A549 (cell line): ENCODE data around the gene LSM4. TPM values are rescaled to one million over a fixed set of nuclear protein-coding genes. Genes with fewer than 3 reads are reported as not detected.
A peak's percentile ranks its signal among the peaks of the same experiment; 100 is the strongest.

Experiments
- ATAC-seq, 2 experiments: fragments of 200-7000 bp in 1 of 2; fragments of >200 bp in 1 of 2; cut with Nextera tagmentation in 1 of 2; cut with Tn5 transposase in 1 of 2; 3 replicates each; pipeline versions ENCODE4 v1.8.0 to v1.9.1; 2018 to 2020; ENCODE audit warnings: mild to moderate bottlenecking in 1 of 2, moderate library complexity in 1 of 2
- CTCF ChIA-PET: fragments of 300-600 bp; sonication (Branson Sonifier 250); formaldehyde crosslinking; extraction: SDS; loops from one replicate; lab custom pipeline; 2021; ENCODE audit warnings: antibody characterized with exemption, inconsistent platforms; lab: Yijun Ruan, JAX
- POLR2A ChIA-PET: fragments of 350-600 bp; formaldehyde crosslinking; extraction: SDS; loops from one replicate; lab custom pipeline; 2021; ENCODE audit warnings: antibody characterized with exemption, inconsistent platforms; lab: Yijun Ruan, JAX
- DNase-seq, 2 experiments: peaks; one replicate each; pipeline versions ENCODE4 v3.0.0 to v3.0.0-alpha.2; 2011 to 2016; ENCODE audit warnings: low read depth in 1 of 2, low spot score in 1 of 2
- FAIRE-seq: peaks from 2 replicates; lab custom pipeline; 2011; peaks lifted over from hg19 to GRCh38; lab: Jason Lieb, UNC
- H3K27ac ChIP-seq, 2 experiments: fragments of >200 bp; sonication (Bioruptor Twin); formaldehyde crosslinking; 3 replicates each; pipeline ENCODE4 v1.5.1; 2016 to 2017
- H3K4me1 ChIP-seq: fragments of >200 bp; sonication (Bioruptor Twin); formaldehyde crosslinking; 3 replicates; pipeline ENCODE4 v1.6.1; 2016
- H3K4me2 ChIP-seq: fragments of >200 bp; sonication (Bioruptor Twin); formaldehyde crosslinking; 3 replicates; pipeline ENCODE4 v1.6.1; 2016
- H3K4me3 ChIP-seq: fragments of >200 bp; sonication (Bioruptor Twin); formaldehyde crosslinking; 3 replicates; pipeline ENCODE4 v1.5.1; 2016
- H3K9me3 ChIP-seq: fragments of >200 bp; sonication (Bioruptor Twin); formaldehyde crosslinking; 3 replicates; pipeline ENCODE4 v1.6.1; 2016
- BHLHE40 ChIP-seq: IDR thresholded peaks from 2 replicates; pipeline ENCODE4 v1.6.1; 2012; ENCODE audit warnings: low read depth, low read length, inconsistent platforms
- CHD4 ChIP-seq: fragments of 200-600 bp; sonication (generic); IDR thresholded peaks from 2 replicates; pipeline ENCODE4 v1.6.1; 2016; ENCODE audit warnings: antibody characterized with exemption, mild to moderate bottlenecking, borderline replicate concordance
- EHF ChIP-seq: fragments of 250-450 bp; sonication (Bioruptor Pico); IDR thresholded peaks from 2 replicates; pipeline ENCODE4 v1.5.0; 2020; ENCODE audit warnings: mild to moderate bottlenecking
- EP300 ChIP-seq, 2 experiments: fragments of >200 bp; sonication (Bioruptor Twin); formaldehyde crosslinking; IDR thresholded peaks; 2 replicates in 1 of 2; 3 replicates in 1 of 2; pipeline ENCODE4 v1.6.1; 2016 to 2017
- GATA3 ChIP-seq: IDR thresholded peaks from 2 replicates; pipeline ENCODE4 v1.6.1; 2012; ENCODE audit warnings: borderline replicate concordance
- HDAC2 ChIP-seq: fragments of 200-600 bp; sonication (generic); IDR thresholded peaks from 2 replicates; pipeline ENCODE4 v1.6.1; 2016
- HOXA7 ChIP-seq: fragments of 250-450 bp; sonication (Bioruptor Pico); IDR thresholded peaks from 2 replicates; pipeline ENCODE4 v1.5.0; 2020; ENCODE audit warnings: mild to moderate bottlenecking, moderate library complexity
- HOXB13 ChIP-seq: fragments of 250-450 bp; sonication (Bioruptor Pico); IDR thresholded peaks from 2 replicates; pipeline ENCODE4 v1.5.0; 2020; ENCODE audit warnings: low read depth, mild to moderate bottlenecking, moderate library complexity
- JUN ChIP-seq, 2 experiments: fragments of >200 bp; sonication (Bioruptor Twin); formaldehyde crosslinking; IDR thresholded peaks; 2 replicates in 1 of 2; 3 replicates in 1 of 2; pipeline ENCODE4 v1.6.1; 2016 to 2017
- JUNB ChIP-seq: fragments of >200 bp; sonication (Bioruptor Twin); formaldehyde crosslinking; IDR thresholded peaks from 2 replicates; pipeline ENCODE4 v1.6.1; 2016
- KDM5A ChIP-seq: fragments of 200-600 bp; sonication (generic); IDR thresholded peaks from 2 replicates; pipeline ENCODE4 v1.6.1; 2016; ENCODE audit warnings: antibody characterized with exemption, mild to moderate bottlenecking
- NFE2L2 ChIP-seq: fragments of 150-350 bp; conservative IDR thresholded peaks from 2 replicates; pipeline ENCODE4 v1.6.1; 2014; ENCODE audit warnings: low read length
- POLR2A ChIP-seq: IDR thresholded peaks from 2 replicates; pipeline ENCODE4 v1.6.1; 2012; ENCODE audit warnings: mild to moderate bottlenecking, low read length
- SMC3 ChIP-seq: fragments of >200 bp; sonication (Bioruptor Twin); formaldehyde crosslinking; IDR thresholded peaks from 3 replicates; pipeline ENCODE4 v1.6.1; 2018; ENCODE audit warnings: inconsistent platforms
- WGBS: methylation state at CpG from one replicate; pipeline ENCODE4 v1.1.6; 2017; ENCODE audit errors: missing lambda C conversion rate; 5-methylcytosine and 5-hydroxymethylcytosine counted together
- polyA plus RNA-seq, 4 experiments: library from polyadenylated mRNA; depleted of rRNA in 3 of 4; stranded (reverse); fragments of >200 nt; fragmentation: RNase III in 1 of 4; extraction: RNeasy Plus Mini Kit Qiagen cat#74134 plus additional on column Dnase treatment in 1 of 4; gene quantifications; 2 replicates in 3 of 4; 3 replicates in 1 of 4; pipeline ENCODE4 v1.2.3, GENCODE V29; 2011 to 2017
- TF ChIP-seq, protein P1 (sequence below): fragments of 150-350 bp; IDR thresholded peaks from 2 replicates; pipeline ENCODE4 v1.6.1; 2014; ENCODE audit warnings: low read depth, mild to moderate bottlenecking, low read length
- TF ChIP-seq, protein P2 (sequence below): IDR thresholded peaks from 2 replicates; pipeline ENCODE4 v1.6.1; 2012
- TF ChIP-seq, protein P3 (sequence below): fragments of >200 bp; sonication (Bioruptor Twin); formaldehyde crosslinking; IDR thresholded peaks from 3 replicates; pipeline ENCODE4 v1.6.1; 2016
- TF ChIP-seq, protein P4 (sequence below): fragments of 200-600 bp; sonication (generic); IDR thresholded peaks from 2 replicates; pipeline ENCODE4 v1.6.1; 2016; ENCODE audit warnings: antibody characterized with exemption, mild to moderate bottlenecking, moderate library complexity
- TF ChIP-seq, protein P5 (sequence below): fragments of >200 bp; sonication (Bioruptor Twin); formaldehyde crosslinking; IDR thresholded peaks from 2 replicates; pipeline ENCODE4 v1.6.1; 2016

Gene LSM4
- polyA plus RNA-seq, 2 of the 4 experiments (the other 2 are of a cell fraction), result 154 to 169 TPM

DNA sequence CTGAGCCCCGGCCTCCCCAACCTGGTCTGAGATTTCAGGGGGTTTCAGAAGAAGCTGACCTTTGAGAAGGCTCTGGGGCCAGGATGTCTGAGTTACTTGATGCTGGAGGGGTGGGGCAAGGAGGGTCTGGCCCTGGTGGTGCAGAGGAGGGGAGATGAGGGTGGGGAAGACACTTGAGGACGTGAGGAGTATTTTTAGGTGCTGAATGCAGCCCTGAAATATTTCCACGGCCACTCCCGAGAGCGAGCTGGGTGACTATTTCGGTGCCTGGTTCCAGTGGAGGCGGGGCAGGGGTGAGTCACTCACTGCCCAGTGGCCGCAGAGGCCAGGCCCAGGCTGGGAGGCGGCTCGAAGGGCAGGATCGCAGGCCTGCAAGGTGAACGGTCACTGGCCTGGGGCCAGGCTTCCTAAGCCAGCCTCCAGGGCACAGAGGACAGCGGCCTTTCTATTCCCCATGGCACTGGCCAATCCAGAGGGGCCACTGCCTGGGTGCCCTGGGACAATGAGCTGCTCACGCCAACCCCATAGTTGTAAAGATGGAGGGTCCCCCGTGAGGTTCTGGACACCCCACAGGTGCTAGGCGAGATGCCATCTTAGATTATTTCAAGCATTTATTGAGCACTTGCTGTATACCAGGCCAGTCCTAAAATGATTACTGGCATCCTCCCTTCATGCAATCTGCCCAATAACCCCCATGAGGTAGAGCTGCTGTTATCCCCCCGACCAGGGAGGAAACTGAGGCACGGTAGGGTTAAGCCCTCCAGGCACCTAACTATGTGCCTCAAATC, 21.8 kb downstream of the LSM4 start (continued):
- TF ChIP-seq, protein P1, sequence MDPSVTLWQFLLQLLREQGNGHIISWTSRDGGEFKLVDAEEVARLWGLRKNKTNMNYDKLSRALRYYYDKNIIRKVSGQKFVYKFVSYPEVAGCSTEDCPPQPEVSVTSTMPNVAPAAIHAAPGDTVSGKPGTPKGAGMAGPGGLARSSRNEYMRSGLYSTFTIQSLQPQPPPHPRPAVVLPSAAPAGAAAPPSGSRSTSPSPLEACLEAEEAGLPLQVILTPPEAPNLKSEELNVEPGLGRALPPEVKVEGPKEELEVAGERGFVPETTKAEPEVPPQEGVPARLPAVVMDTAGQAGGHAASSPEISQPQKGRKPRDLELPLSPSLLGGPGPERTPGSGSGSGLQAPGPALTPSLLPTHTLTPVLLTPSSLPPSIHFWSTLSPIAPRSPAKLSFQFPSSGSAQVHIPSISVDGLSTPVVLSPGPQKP, result no peak
- TF ChIP-seq, all 56 proteins: peak for 4

DNA sequence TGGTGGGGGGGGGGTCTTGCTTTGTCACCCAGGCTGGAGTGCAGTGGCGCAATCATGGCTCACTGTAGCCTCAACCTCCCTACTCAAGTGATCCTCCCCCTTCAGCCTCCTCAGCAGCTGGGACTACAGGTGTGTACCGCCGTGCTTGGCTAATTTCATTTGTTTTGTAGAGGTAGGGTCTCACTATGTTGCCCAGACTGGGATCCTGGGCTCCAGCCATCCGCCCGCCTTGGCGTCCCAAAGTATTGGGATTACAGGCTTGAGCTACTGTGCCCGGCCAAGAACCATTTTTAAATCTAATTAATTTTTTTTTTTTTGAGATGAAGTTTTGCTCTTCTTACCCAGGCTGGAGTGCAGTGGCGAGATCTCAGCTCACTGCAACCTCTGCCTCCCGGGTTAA, 23.2 kb downstream of the LSM4 start:
- peaks cover 54% of the 10 kb centered on the region for H3K4me1 ChIP-seq
- ChIA-PET CTCF (interaction anchor here (0.7 to 1.4 kb wide), 3 partner anchors 20 to 50 kb away, joined by 3 to 6 read pairs (median 3); no protein-coding TSS in a partner anchor), POLR2A (interaction anchor here (1.0 to 1.3 kb wide), 2 partner anchors 17 to 18 kb away, joined by 3 to 7 read pairs; partner anchors contain the start of gene JUND)
- H3K4me3 ChIP-seq, result no peak overlapping the region
- FAIRE-seq, result no peak
- no peak for ATAC-seq
- DNase-seq, result no peak
- no peaks in the 10 kb centered on the region for H3K9me3 ChIP-seq
- WGBS, result 91% methylated on average over 9 of the region's 9 CpGs
- TF ChIP-seq EHF (CRISPR knock-in tag) (no peak), NFE2L2 (no peak), SMC3 (no peak), CHD4 (no peak), BHLHE40 (no peak), HOXB13 (CRISPR knock-in tag) (no peak), POLR2A (no peak), JUNB (no peak), HDAC2 (no peak), GATA3 (no peak), JUN (IDR thresholded peaks at IDR 0.05) (no peak), HOXA7 (CRISPR knock-in tag) (no peak), KDM5A (no peak), EP300 (IDR thresholded peaks at IDR 0.05) (no peak)
- TF ChIP-seq, protein P1, result no peak
- TF ChIP-seq, protein P2, sequence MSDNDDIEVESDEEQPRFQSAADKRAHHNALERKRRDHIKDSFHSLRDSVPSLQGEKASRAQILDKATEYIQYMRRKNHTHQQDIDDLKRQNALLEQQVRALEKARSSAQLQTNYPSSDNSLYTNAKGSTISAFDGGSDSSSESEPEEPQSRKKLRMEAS, result no peak
- TF ChIP-seq, protein P3, sequence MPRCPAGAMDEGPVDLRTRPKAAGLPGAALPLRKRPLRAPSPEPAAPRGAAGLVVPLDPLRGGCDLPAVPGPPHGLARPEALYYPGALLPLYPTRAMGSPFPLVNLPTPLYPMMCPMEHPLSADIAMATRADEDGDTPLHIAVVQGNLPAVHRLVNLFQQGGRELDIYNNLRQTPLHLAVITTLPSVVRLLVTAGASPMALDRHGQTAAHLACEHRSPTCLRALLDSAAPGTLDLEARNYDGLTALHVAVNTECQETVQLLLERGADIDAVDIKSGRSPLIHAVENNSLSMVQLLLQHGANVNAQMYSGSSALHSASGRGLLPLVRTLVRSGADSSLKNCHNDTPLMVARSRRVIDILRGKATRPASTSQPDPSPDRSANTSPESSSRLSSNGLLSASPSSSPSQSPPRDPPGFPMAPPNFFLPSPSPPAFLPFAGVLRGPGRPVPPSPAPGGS, result no peak
- TF ChIP-seq, protein P4, sequence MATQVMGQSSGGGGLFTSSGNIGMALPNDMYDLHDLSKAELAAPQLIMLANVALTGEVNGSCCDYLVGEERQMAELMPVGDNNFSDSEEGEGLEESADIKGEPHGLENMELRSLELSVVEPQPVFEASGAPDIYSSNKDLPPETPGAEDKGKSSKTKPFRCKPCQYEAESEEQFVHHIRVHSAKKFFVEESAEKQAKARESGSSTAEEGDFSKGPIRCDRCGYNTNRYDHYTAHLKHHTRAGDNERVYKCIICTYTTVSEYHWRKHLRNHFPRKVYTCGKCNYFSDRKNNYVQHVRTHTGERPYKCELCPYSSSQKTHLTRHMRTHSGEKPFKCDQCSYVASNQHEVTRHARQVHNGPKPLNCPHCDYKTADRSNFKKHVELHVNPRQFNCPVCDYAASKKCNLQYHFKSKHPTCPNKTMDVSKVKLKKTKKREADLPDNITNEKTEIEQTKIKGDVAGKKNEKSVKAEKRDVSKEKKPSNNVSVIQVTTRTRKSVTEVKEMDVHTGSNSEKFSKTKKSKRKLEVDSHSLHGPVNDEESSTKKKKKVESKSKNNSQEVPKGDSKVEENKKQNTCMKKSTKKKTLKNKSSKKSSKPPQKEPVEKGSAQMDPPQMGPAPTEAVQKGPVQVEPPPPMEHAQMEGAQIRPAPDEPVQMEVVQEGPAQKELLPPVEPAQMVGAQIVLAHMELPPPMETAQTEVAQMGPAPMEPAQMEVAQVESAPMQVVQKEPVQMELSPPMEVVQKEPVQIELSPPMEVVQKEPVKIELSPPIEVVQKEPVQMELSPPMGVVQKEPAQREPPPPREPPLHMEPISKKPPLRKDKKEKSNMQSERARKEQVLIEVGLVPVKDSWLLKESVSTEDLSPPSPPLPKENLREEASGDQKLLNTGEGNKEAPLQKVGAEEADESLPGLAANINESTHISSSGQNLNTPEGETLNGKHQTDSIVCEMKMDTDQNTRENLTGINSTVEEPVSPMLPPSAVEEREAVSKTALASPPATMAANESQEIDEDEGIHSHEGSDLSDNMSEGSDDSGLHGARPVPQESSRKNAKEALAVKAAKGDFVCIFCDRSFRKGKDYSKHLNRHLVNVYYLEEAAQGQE, result no peak
- TF ChIP-seq, protein P5, sequence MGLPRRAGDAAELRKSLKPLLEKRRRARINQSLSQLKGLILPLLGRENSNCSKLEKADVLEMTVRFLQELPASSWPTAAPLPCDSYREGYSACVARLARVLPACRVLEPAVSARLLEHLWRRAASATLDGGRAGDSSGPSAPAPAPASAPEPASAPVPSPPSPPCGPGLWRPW, result no peak
- H3K27ac ChIP-seq, result peak overlapping the region in 1 of 2 experiments; percentile 99; a peak in 4 of 6 replicates
- no peak overlapping the region for H3K4me2 ChIP-seq
